OCI-LY7 (cell line): Measurements from ENCODE around the gene ABR.

Experiments
- EZH2phosphoT487 ChIP-seq: fragments of 200-600 bp; sonication (generic); IDR thresholded peaks from 2 replicates; pipeline ENCODE4 v1.6.1; 2018; ENCODE audit warnings: low read depth, borderline replicate concordance, mild to moderate bottlenecking, mixed run types, antibody characterized with exemption, low read length, moderate library complexity, mixed read lengths
- TF ChIP-seq, protein P1 (sequence below): fragments of 200-600 bp; sonication (generic); conservative IDR thresholded peaks from 2 replicates; pipeline ENCODE4 v1.5.1; 2014; ENCODE audit warnings: mild to moderate bottlenecking, antibody characterized with exemption, low read length, moderate library complexity, mixed read lengths

DNA sequence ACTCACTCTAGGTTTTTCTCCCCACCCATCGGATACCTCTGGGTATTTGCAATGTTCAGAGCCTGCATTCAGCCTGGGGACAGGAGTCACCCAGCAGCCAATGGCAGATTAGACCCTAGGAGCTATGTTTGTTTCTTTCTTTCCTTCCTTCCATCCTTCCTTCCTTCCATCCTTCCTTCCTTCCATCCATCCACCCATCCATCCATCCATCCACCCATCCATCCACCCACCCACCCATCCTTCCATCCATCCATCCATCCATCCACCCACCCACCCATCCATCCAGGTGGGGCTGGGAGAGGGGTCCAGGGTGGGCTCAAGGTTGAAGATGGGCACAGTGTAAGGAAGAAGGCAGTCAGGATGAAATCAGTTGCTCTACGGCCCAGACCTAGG is 142.9 kb downstream of the ABR start:
- TF ChIP-seq, protein P1, sequence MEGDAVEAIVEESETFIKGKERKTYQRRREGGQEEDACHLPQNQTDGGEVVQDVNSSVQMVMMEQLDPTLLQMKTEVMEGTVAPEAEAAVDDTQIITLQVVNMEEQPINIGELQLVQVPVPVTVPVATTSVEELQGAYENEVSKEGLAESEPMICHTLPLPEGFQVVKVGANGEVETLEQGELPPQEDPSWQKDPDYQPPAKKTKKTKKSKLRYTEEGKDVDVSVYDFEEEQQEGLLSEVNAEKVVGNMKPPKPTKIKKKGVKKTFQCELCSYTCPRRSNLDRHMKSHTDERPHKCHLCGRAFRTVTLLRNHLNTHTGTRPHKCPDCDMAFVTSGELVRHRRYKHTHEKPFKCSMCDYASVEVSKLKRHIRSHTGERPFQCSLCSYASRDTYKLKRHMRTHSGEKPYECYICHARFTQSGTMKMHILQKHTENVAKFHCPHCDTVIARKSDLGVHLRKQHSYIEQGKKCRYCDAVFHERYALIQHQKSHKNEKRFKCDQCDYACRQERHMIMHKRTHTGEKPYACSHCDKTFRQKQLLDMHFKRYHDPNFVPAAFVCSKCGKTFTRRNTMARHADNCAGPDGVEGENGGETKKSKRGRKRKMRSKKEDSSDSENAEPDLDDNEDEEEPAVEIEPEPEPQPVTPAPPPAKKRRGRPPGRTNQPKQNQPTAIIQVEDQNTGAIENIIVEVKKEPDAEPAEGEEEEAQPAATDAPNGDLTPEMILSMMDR = no peak
- no peak for TF ChIP-seq EZH2phosphoT487
